Measurements from ENCODE around the gene USHBP1. TPM values are rescaled to one million over a fixed set of nuclear protein-coding genes. Genes with fewer than 3 reads are reported as not detected.
A peak's percentile ranks its signal among the peaks of the same experiment; 100 is the strongest.

Gene USHBP1
- total RNA-seq, 1 experiment from 2014 or later = 0.15 TPM

GRCh38 chr19:17309198-17309964, 44.8 kb upstream of the USHBP1 start, which contains the start of gene DDA1:
Gene DDA1, plus strand, starts transcription at chr19:17309563. Its CDS starts 92 bp downstream, at chr19:17309655.
- ChIA-PET CTCF (interaction anchor here (0.7 to 1.8 kb wide), 12 partner anchors 9 to 530 kb away, joined by 3 to 8 read pairs (median 4); partner anchors contain the start of genes ANO8, BABAM1 and USE1), RAD21 (ENCODE audit: low non-redundant PET in 1 of 2, low total read pairs in 2 of 2, uncharacterized antibody in 2 of 2, unreplicated experiment in 2 of 2) (interaction anchor here (0.8 to 1.6 kb wide), 6 partner anchors 23 to 94 kb away, joined by 3 to 5 read pairs (median 4); partner anchors contain the start of genes ANO8 (in 1 of the 2) and USE1 (in 1 of the 2)), POLR2A (interaction anchor here (0.6 to 3.2 kb wide), 13 partner anchors 8 to 457 kb away, joined by 4 to 39 read pairs (median 5); partner anchors contain the start of genes ANO8, BABAM1, MVB12A and USE1)
- ATAC-seq (peak; percentile 75), DNase-seq (ENCODE audit: low read depth, low spot score) (peak; percentile 100)
- Histone ChIP-seq H3K4me3 (replicated peaks in 1 of 2; ENCODE audit: low read depth in 1 of 2, low read length in 2 of 2) (peak within 1 kb of the TSS; percentile 80 to 98), H3K4me2 (ENCODE audit: low read length) (peak within 1 kb of the TSS; percentile 99), H3K27ac (ENCODE audit: low read depth, low read length) (peak within 1 kb of the TSS; percentile 79), H3K9me2 (ENCODE audit: insufficient read depth) (no peaks in the 10 kb centered on the region), H3K9ac (ENCODE audit: low read length) (peak within 1 kb of the TSS; percentile 81), H3K9me3 (ENCODE audit: control insufficient read depth in 1 of 2, insufficient read depth in 1 of 2, low read depth in 1 of 2, low read length in 2 of 2) (no peaks in the 10 kb centered on the region), H3K79me2 (ENCODE audit: insufficient read depth, low read length) (peaks cover 59% of the 10 kb centered on the region), H3K36me3 (ENCODE audit: control insufficient read depth in 1 of 2, insufficient read depth in 2 of 2, low read length in 2 of 2) (peaks cover 0 to 7% of the 10 kb centered on the region in 2 experiments; a peak in 3 of 4 replicates), H3K4me1 (ENCODE audit: control insufficient read depth in 1 of 2, insufficient read depth in 2 of 2, low read length in 2 of 2) (peaks cover 47 to 64% of the 10 kb centered on the region in 2 experiments), H4K20me1 (ENCODE audit: insufficient read depth) (no peaks in the 10 kb centered on the region), H2AFZ (ENCODE audit: low read depth, low read length, poor library complexity, severe bottlenecking) (no peak within 1 kb of the TSS), H3K27me3 (ENCODE audit: insufficient read depth, low read length) (no peaks in the 10 kb centered on the region)
- TF ChIP-seq SP1 (IDR thresholded peaks at IDR 0.05; ENCODE audit: low read depth) (peak; percentile 99), POLR2AphosphoS5 (IDR thresholded peaks at IDR 0.05; ENCODE audit: low read depth, low read length) (peak; percentile 63), TCF7L2 (IDR thresholded peaks at IDR 0.05; ENCODE audit: borderline replicate concordance, extremely low read depth, insufficient read depth, insufficient read length) (peak; percentile 45), EGR1 (IDR thresholded peaks at IDR 0.05; ENCODE audit: low read depth) (peak; percentile 71), JUND (IDR thresholded peaks at IDR 0.05) (no peak), SRF (IDR thresholded peaks at IDR 0.05; ENCODE audit: low read depth) (no peak), POLR2A (IDR thresholded peaks at IDR 0.05; ENCODE audit: borderline replicate concordance, extremely low read depth, insufficient read depth, insufficient read length) (peak; percentile 49), ZFX (IDR thresholded peaks at IDR 0.05) (peak; percentile 27; the same call in 1 of the 2 replicates)
- intact Hi-C loops (cut with micrococcal nuclease) = loop anchor here (2.0 kb wide), 1 partner anchor 17 kb away; no protein-coding TSS in a partner anchor
- TSS peak; percentile 59 for BruUV-seq (replicated peaks)

Data from HCT116 (cell line).